Measurements from ENCODE around the gene NBEAL2.

NBEAL2 gene

DNA sequence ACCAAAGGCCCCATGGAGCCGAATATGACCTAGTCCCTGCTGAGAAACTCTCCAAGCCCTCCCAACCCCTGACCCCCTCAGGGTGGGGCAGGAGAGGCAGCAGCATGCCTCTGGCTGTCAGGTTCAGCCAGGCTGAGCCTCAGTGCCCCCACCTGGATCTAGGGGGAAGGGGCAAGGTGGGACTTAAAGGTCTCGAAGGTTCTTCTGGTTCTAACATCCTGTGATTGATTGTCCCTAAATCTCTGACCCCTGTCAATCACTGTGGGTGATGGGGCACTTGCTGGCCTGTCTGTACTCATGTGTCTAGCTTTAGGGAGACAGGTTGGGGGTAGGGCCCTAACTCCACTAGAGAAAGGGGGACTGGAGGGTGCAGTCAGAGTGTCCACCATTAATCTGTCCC, 13.8 kb downstream of the NBEAL2 start:
- FAIRE-seq, result no peak
- no peak for DNase-seq (ENCODE audit: insufficient read length, low spot score)
- TF ChIP-seq TAF1 (IDR thresholded peaks at IDR 0.05; ENCODE audit: low read depth, low read length) (no peak), SPI1 (IDR thresholded peaks at IDR 0.05; ENCODE audit: low read depth, low read length) (no peak), POLR2AphosphoS5 (IDR thresholded peaks at IDR 0.05; ENCODE audit: low read depth, low read length) (no peak), PAX5 (IDR thresholded peaks at IDR 0.05; ENCODE audit: insufficient read depth, low read length, severe bottlenecking) (no peak), POU2F2 (IDR thresholded peaks at IDR 0.05; ENCODE audit: low read depth, low read length) (no peak), POLR2A (IDR thresholded peaks at IDR 0.05; ENCODE audit: low read depth, low read length) (no peak)

DNA sequence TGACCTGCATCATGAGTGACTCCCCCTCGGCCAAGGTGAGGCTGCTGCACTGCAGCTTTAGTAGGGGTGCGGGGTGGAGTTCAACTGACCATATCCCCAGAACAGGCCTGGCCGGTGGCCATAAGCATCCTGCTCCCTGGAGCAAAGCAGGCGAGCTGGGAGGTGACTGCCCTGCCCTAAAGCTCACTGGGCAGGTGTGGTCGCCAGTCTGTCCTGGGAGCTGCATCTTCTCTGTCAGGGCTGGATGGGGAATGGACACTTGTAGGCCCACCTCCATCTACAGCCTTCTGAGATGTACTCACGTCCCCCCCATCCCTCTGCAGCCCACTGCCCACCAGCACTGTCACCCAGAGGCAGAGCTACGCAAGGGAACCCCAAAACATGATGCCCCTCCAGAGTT, 14.5 kb downstream of the NBEAL2 start:
- TF ChIP-seq POLR2A (IDR thresholded peaks at IDR 0.05; ENCODE audit: low read depth, low read length), result no peak
- no peak for TF ChIP-seq POLR2AphosphoS5 (IDR thresholded peaks at IDR 0.05; ENCODE audit: low read depth, low read length)
- no peak for TF ChIP-seq POU2F2 (IDR thresholded peaks at IDR 0.05; ENCODE audit: low read depth, low read length)
- TF ChIP-seq SPI1 (IDR thresholded peaks at IDR 0.05; ENCODE audit: low read depth, low read length), result no peak
- no peak for TF ChIP-seq PAX5 (IDR thresholded peaks at IDR 0.05; ENCODE audit: insufficient read depth, low read length, severe bottlenecking)
- no peak for TF ChIP-seq TAF1 (IDR thresholded peaks at IDR 0.05; ENCODE audit: low read depth, low read length)
- no peak for FAIRE-seq
- DNase-seq (ENCODE audit: insufficient read length, low spot score), result no peak

DNA sequence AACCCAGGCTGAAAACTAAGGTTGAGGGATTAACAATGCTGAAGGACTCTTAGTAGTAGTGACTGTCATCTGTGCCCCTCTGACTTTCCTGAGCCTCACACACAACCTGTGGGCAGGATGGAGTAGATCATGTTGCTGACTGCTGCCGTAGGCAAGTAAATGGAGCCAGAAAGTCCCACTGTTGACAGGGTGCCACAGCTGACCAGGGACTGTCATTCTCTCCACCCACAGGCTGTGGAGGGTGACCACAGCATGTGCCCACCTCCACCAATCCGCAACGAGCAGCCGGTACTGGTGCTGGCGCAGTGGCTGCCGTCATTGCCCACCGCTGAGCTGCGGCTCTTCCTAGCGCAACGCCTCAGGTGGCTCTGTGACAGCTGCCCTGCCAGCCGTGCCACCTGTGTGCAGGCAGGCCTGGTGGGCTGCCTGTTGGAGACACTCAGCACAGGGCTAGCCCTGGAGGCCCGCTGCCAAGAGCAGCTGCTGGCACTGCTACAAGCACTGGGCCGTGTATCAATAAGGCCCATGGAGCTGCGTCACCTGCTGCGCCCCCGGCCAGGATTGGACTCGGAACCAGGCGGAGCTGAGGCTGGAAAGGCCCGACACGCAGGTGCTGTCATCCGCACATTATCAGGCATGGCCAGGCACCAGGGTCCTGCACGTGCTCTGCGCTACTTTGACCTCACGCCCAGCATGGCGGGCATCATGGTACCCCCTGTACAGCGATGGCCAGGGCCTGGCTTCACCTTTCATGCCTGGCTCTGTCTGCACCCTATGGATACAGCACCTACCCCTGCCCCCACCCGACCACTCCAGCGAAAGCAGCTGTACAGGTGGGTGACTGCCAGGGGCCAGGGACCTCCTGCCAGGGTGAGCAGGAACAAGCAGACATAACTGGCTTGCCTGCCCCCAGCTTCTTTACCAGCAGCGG, 15.6 kb downstream of the NBEAL2 start:
- TF ChIP-seq POLR2A (IDR thresholded peaks at IDR 0.05; ENCODE audit: low read depth, low read length), result no peak
- 0 out of 2 replicates have a peak, but pooled peaks have one; percentile 1 for TF ChIP-seq POLR2AphosphoS5 (IDR thresholded peaks at IDR 0.05; ENCODE audit: low read depth, low read length)
- FAIRE-seq, result no peak
- no peak for DNase-seq (ENCODE audit: insufficient read length, low spot score)

DNA sequence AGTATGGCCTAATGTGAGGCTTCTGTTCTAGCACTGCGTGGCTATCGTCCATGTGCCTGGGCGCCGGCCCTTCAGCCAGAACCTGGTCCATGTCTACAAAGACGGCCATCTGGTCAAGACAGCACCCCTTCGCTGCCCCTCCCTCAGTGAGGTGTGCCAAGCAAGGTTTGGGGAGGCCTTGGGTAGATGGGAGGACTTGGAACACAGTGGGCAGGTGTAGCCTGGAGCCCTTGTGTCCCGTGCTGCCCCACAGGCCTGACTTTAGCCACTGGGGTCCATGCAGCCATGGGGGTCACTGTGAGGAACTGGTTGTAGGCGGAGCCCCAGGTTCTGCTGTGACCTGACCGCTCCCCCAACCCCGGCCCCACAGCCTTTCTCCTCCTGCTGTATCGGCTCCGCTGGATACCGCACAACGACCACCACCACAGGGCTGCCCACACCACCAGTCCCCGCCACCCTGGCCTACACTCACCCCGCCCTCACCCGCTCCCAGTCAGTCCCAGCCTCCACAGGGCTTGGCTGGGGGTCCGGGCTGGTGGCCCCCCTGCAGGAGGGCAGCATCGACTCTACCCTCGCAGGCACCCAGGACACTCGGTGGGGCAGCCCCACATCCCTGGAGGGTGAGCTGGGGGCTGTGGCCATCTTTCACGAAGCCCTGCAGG, 16.6 kb downstream of the NBEAL2 start:
- FAIRE-seq (no peak), DNase-seq (ENCODE audit: insufficient read length, low spot score) (no peak)

DNA sequence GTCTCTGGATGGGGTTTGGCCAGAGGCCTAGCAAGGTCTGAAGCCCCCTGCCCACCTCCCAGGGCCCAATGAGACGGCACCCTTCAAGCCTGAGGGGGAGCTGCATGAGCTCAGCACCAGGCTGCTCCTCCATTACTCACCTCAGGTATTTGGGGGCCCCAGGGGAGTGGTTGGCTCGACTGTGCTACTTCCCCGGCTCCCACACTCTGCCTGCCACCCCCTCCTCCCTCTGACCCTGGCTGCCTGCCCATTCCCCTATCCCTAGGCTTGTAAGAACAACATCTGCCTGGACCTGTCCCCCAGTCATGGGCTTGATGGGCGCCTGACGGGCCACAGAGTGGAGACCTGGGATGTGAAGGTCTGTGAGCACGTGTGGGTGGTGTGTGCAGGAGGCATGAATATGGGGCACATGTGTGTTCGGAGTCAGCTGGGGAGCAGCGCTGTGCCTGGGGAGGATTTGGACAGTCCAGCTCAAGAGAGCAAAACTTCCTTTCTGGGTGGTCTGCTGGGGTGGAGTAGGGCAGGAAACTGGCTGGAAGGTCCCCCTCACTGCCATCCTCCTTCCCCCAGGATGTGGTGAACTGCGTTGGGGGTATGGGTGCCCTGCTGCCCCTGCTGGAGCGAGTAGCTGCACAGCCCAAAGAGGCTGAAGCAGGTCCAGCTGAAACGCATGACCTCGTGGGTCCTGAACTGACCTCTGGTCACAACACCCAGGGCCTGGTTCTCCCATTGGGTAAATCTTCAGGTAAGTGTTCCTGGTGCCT, 17.4 kb downstream of the NBEAL2 start:
- no peak for FAIRE-seq
- DNase-seq (ENCODE audit: insufficient read length, low spot score), result no peak
- TF ChIP-seq SPI1 (IDR thresholded peaks at IDR 0.05; ENCODE audit: low read depth, low read length) (no peak), PAX5 (IDR thresholded peaks at IDR 0.05; ENCODE audit: insufficient read depth, low read length, severe bottlenecking) (no peak), POU2F2 (IDR thresholded peaks at IDR 0.05; ENCODE audit: low read depth, low read length) (no peak), POLR2AphosphoS5 (IDR thresholded peaks at IDR 0.05; ENCODE audit: low read depth, low read length) (no peak), POLR2A (IDR thresholded peaks at IDR 0.05; ENCODE audit: low read depth, low read length) (no peak), TAF1 (IDR thresholded peaks at IDR 0.05; ENCODE audit: low read depth, low read length) (no peak)

More for the DNA sequence above, 16.6 kb downstream of the NBEAL2 start:
- TF ChIP-seq POLR2AphosphoS5 (IDR thresholded peaks at IDR 0.05; ENCODE audit: low read depth, low read length) (0 out of 2 replicates have a peak, but pooled peaks have one; percentile 2), SPI1 (IDR thresholded peaks at IDR 0.05; ENCODE audit: low read depth, low read length) (no peak)

DNA sequence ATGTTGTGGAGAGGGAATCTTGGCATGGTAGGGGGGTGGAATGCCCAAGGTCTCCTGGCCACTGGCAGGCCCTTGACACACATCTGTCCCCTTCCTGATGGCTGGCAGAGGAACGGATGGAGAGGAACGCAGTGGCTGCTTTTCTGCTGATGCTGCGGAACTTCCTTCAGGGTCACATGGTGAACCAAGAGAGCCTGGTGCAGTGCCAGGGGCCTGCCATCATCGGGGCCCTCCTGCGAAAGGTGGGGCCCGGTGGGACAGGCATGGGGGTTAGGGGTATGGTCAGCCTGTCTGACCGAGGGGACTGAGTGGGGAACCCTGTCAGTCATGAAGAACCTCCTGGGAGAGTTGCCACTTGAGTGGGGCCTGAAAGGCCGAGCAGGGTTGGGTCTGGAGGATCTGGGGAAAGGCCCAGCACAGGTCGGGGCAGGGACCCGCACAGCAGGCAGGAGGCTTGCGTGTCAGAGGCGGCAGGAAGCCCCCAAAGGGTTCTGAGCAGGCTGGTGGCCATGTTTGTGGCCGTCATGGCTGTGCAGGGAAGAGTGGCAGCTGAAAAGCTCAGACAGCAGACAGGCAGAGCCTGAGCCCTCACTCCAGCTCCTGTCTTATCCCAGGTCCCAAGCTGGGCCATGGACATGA, 18.1 kb downstream of the NBEAL2 start:
- no peak for DNase-seq (ENCODE audit: insufficient read length, low spot score)
- FAIRE-seq, result no peak
- no peak for TF ChIP-seq POLR2AphosphoS5 (IDR thresholded peaks at IDR 0.05; ENCODE audit: low read depth, low read length)
- no peak for TF ChIP-seq SPI1 (IDR thresholded peaks at IDR 0.05; ENCODE audit: low read depth, low read length)
- TF ChIP-seq POU2F2 (IDR thresholded peaks at IDR 0.05; ENCODE audit: low read depth, low read length), result no peak
- no peak for TF ChIP-seq POLR2A (IDR thresholded peaks at IDR 0.05; ENCODE audit: low read depth, low read length)
- TF ChIP-seq TAF1 (IDR thresholded peaks at IDR 0.05; ENCODE audit: low read depth, low read length), result no peak
- TF ChIP-seq PAX5 (IDR thresholded peaks at IDR 0.05; ENCODE audit: insufficient read depth, low read length, severe bottlenecking), result no peak

DNA sequence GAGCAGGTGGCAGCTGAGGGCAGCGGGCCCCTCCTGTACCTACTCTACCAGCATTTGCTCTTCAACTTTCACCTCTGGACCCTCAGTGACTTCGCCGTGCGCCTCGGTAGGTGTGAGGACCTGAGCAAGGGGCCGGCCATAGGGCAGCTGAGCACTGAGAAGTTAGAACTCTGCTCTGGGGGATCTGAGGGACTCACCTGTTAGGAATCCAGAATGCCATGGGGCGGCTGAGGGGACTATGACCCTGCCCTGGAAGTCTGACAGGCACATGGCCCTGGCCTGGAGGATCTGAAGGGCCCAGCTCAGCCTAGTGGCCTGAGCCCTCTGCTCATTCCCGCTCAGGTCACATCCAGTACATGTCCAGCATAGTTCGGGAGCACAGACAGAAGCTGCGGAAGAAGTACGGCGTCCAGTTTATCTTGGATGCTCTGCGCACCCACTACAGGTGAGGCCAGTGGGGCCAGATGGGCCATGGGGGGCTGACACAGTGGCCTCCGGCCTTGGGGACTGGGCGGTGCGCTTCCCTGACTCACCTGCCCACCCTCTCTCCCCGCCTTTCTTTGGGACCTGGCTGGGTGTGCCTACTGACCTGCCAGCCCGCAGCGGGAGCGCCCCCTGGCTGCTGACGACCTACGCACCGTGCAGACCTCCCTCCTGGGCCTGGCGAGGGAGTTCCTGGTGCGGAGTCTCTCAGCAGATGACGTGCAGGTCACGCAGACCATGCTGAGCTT, 18.8 kb downstream of the NBEAL2 start:
- TF ChIP-seq POLR2A (IDR thresholded peaks at IDR 0.05; ENCODE audit: low read depth, low read length) (no peak), POLR2AphosphoS5 (IDR thresholded peaks at IDR 0.05; ENCODE audit: low read depth, low read length) (0 out of 2 replicates have a peak, but pooled peaks have one; percentile 27), TAF1 (IDR thresholded peaks at IDR 0.05; ENCODE audit: low read depth, low read length) (no peak), POU2F2 (IDR thresholded peaks at IDR 0.05; ENCODE audit: low read depth, low read length) (0 out of 2 replicates have a peak, but pooled peaks have one; percentile 44), PAX5 (IDR thresholded peaks at IDR 0.05; ENCODE audit: insufficient read depth, low read length, severe bottlenecking) (no peak), SPI1 (IDR thresholded peaks at IDR 0.05; ENCODE audit: low read depth, low read length) (no peak)
- DNase-seq (ENCODE audit: insufficient read length, low spot score), result peak; percentile 94
- peak; percentile 97 for FAIRE-seq

DNA sequence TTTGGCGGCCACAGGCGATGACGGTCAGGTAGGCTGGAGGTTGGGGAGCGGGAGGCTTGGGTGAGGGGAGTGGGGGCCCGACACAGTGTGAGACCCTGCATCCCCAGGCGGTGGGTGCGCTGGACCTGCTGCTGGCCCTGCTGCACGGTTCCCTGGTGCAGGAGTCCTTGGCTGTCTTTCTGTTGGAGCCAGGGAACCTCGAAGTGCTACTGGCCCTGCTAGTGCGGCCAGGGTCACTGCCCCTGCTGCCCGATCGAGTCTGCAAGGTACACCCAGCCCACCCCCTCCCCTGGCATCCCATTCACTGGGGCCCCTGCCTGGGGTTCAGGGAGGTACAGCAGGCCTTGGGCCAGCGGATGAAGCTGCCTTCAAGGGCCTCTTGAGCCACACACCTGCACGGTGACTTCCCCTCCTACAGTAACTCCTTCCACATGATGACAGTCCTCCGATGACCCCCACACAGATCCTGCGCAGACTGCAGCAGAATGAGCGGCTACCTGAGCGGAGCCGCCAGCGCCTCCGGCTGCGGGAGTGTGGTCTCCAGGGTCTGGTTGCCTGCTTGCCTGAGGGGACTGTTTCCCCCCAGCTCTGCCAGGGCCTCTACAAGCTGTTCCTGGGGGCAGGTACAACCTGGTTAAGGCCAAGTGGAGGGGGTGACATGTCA, 19.5 kb downstream of the NBEAL2 start:
- FAIRE-seq, result peak; percentile 26
- peak; percentile 18 for DNase-seq (ENCODE audit: insufficient read length, low spot score)
- TF ChIP-seq POLR2AphosphoS5 (IDR thresholded peaks at IDR 0.05; ENCODE audit: low read depth, low read length) (no peak), SPI1 (IDR thresholded peaks at IDR 0.05; ENCODE audit: low read depth, low read length) (no peak), POU2F2 (IDR thresholded peaks at IDR 0.05; ENCODE audit: low read depth, low read length) (no peak), PAX5 (IDR thresholded peaks at IDR 0.05; ENCODE audit: insufficient read depth, low read length, severe bottlenecking) (no peak)
